Erythroblast (primary cell): ENCODE results near the gene ABHD12.

ENCODE experiments used
- GATA1 ChIP-seq: IDR thresholded peaks from 2 replicates; pipeline ENCODE4 v1.6.1; 2011; ENCODE audit warnings: low read depth, mild to moderate bottlenecking, control low read depth, low read length, moderate library complexity
- POLR2A ChIP-seq: IDR thresholded peaks from 2 replicates; pipeline ENCODE4 v1.6.1; 2011; ENCODE audit warnings: mild to moderate bottlenecking, low read length

- TF ChIP-seq POLR2A (no peak), GATA1 (no peak)
Measured at GRCh38 chr20:25280051-25280573, 110.5 kb downstream of the ABHD12 start.
